K562 (cell line): ENCODE measurements around the gene ILF3. TPM values are rescaled to one million over a fixed set of nuclear protein-coding genes. Genes with fewer than 3 reads are reported as not detected.
A peak's percentile ranks its signal among the peaks of the same experiment; 100 is the strongest.

Experiments used
- ARHGAP35 ChIP-seq: fragments of 450-650 bp; IDR thresholded peaks from 2 replicates; pipeline ENCODE4 v1.6.1; 2018; ENCODE audit not compliant: partially characterized antibody
- BCOR ChIP-seq: fragments of 450-650 bp; IDR thresholded peaks from 2 replicates; pipeline ENCODE4 v1.6.1; 2016
- FOSL1 ChIP-seq: fragments of 200-800 bp; sonication (Bioruptor generic); conservative IDR thresholded peaks from 2 replicates; pipeline ENCODE4 v1.6.1; 2016; ENCODE audit warnings: missing genetic modification characterization, missing compliant biosample characterization
- HLTF ChIP-seq: fragments of 450-650 bp; IDR thresholded peaks from 2 replicates; pipeline ENCODE4 v1.6.1; 2016
- HSF4 ChIP-seq: fragments of 250-450 bp; sonication (Bioruptor Pico); IDR thresholded peaks from 2 replicates; pipeline ENCODE4 v2.1.2; 2022; ENCODE audit warnings: mild to moderate bottlenecking, moderate library complexity, borderline replicate concordance
- MAZ ChIP-seq, 2 experiments: fragments of 450-650 bp in 1 of 2; sonication (generic) in 1 of 2; formaldehyde crosslinking; IDR thresholded peaks in 1 of 2; conservative IDR thresholded peaks in 1 of 2; 2 replicates each; pipeline versions ENCODE4 v1.4.0 to v1.5.0; 2020; ENCODE audit warnings: mild to moderate bottlenecking in 1 of 2, missing genetic modification reagents in 1 of 2
- NBN ChIP-seq: fragments of 450-650 bp; IDR thresholded peaks from 2 replicates; pipeline ENCODE4 v1.6.1; 2016; ENCODE audit warnings: low read depth, mild to moderate bottlenecking
- NKRF ChIP-seq: fragments of 450-650 bp; IDR thresholded peaks from 2 replicates; pipeline ENCODE4 v1.6.1; 2016; ENCODE audit warnings: borderline replicate concordance
- NR1H2 ChIP-seq: sonication (generic); formaldehyde crosslinking; IDR thresholded peaks from 2 replicates; pipeline ENCODE4 v1.4.0; 2020; ENCODE audit warnings: mild to moderate bottlenecking, missing genetic modification reagents
- NR2C2 ChIP-seq, 2 experiments: fragments of 200-800 bp in 1 of 2; sonication (Bioruptor generic) in 1 of 2; sonication (generic) in 1 of 2; formaldehyde crosslinking in 1 of 2; IDR thresholded peaks; 2 replicates each; pipeline versions ENCODE4 v1.6.1 to v1.8.0; 2016 to 2022; ENCODE audit warnings: mild to moderate bottlenecking in 1 of 2, missing compliant biosample characterization in 1 of 2, missing genetic modification characterization in 1 of 2, missing genetic modification reagents in 1 of 2
- NUFIP1 ChIP-seq: fragments of 450-650 bp; IDR thresholded peaks from 2 replicates; pipeline ENCODE4 v1.6.1; 2018; ENCODE audit not compliant: partially characterized antibody
- TAF7 ChIP-seq: fragments of 450-650 bp; IDR thresholded peaks from 2 replicates; pipeline ENCODE4 v1.6.1; 2016; ENCODE audit warnings: missing genetic modification characterization, missing compliant biosample characterization
- ZNF12 ChIP-seq: sonication (generic); formaldehyde crosslinking; IDR thresholded peaks from 2 replicates; pipeline ENCODE4 v1.4.0; 2020; ENCODE audit warnings: mild to moderate bottlenecking, missing genetic modification reagents
- ZNF184 ChIP-seq: sonication (generic); formaldehyde crosslinking; IDR thresholded peaks from 2 replicates; pipeline ENCODE4 v1.5.0; 2020; ENCODE audit warnings: missing genetic modification reagents
- ZNF274 ChIP-seq: IDR thresholded peaks from 2 replicates; pipeline ENCODE4 v1.6.1; 2011; ENCODE audit warnings: low read depth, mild to moderate bottlenecking, low read length, moderate library complexity, borderline replicate concordance
- ZNF280B ChIP-seq: fragments of 250-450 bp; sonication (Bioruptor Pico); IDR thresholded peaks from 2 replicates; pipeline ENCODE4 v1.5.1; 2021; ENCODE audit warnings: mild to moderate bottlenecking
- ZNF668 ChIP-seq: fragments of 250-450 bp; sonication (Bioruptor Pico); IDR thresholded peaks from 2 replicates; pipeline ENCODE4 v1.8.0; 2022; ENCODE audit warnings: mild to moderate bottlenecking, inconsistent platforms
- polyA plus RNA-seq, 8 experiments: library from polyadenylated mRNA; depleted of rRNA in 4 of 8; stranded (reverse) in 5 of 8; unstranded in 3 of 8; fragments of >200 nt; fragmentation: Nextera tagmentation in 2 of 8; fragmentation: Illumina TruSeq in 1 of 8; extraction: Ambion mirVana in 2 of 8; extraction: Trizol in 1 of 8; gene quantifications; 2 replicates each; pipeline versions ENCODE4 v1.2.1 to v1.2.3, GENCODE V29; 2011 to 2014; ENCODE audit warnings: inconsistent platforms in 1 of 8, missing spikeins in 1 of 8
- total RNA-seq, 7 experiments: library from RNA; depleted of rRNA in 6 of 7; stranded (reverse); fragments of >200 nt in 6 of 7; fragmentation: Illumina TruSeq in 2 of 7; extraction: Trizol in 2 of 7; gene quantifications; 2 replicates each; pipeline versions ENCODE4 v1.2.1 to v1.2.3, GENCODE V29; 2011 to 2021; ENCODE audit warnings: low replicate concordance in 1 of 7
- TF ChIP-seq, protein P1 (sequence below): fragments of 450-650 bp; IDR thresholded peaks from 2 replicates; pipeline ENCODE4 v1.6.1; 2016; ENCODE audit warnings: antibody characterized with exemption
- TF ChIP-seq, protein P2 (sequence below): sonication (generic); formaldehyde crosslinking; IDR thresholded peaks from 2 replicates; pipeline ENCODE4 v1.8.0; 2023; ENCODE audit warnings: mild to moderate bottlenecking, missing genetic modification reagents

The ILF3 gene
- total and polyA plus RNA-seq, 9 of the 15 experiments (the other 6 are each of a cell fraction or from before 2014, with no cell fraction given): 26.0 to 453 (median 175) TPM

DNA sequence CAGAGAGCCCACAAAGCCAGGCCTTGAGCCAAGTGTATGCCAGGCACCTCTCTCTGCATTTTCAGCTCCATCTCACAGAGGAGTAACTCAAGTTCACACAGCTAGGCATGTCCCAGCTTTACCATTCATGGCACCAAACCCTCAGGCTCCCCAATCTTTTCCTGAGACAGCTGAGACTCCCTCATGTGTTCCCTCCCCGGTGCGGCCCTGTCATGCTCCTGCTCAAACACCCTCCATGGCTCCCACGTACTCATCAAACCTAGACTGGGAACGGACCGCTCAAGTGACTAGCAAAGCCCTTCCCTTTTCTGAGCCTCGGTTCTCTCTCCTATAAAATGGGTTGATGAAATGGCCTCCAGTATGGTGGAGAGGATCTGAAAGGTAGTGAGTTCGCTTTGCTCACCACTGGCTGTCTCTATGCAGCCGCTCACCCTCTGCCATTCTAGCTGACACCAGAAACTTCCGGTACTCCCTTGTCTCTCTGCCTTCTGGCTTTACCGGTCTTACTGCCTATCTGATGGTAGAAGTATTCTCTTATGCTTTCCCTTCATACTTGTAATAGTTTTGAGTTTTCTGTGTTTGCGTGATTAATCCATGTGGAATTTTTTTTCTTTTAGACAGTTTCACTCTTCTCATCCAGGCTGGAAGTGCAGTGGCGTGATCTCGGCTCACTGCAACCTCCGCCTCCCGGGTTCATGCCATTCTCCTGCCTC, 36.6 kb upstream of the ILF3 start (continued):
- TF ChIP-seq, protein P1, sequence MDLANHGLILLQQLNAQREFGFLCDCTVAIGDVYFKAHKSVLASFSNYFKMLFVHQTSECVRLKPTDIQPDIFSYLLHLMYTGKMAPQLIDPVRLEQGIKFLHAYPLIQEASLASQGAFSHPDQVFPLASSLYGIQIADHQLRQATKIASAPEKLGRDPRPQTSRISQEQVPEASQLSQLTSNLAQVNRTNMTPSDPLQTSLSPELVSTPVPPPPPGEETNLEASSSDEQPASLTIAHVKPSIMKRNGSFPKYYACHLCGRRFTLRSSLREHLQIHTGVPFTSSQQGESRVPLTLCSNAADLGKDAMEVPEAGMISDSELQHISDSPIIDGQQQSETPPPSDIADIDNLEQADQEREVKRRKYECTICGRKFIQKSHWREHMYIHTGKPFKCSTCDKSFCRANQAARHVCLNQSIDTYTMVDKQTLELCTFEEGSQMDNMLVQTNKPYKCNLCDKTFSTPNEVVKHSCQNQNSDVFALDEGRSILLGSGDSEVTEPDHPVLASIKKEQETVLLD: peak; percentile 35; the same call in 1 of the 2 replicates
- TF ChIP-seq HSF4 (CRISPR knock-in tag) (peak; percentile 59; the same call in 1 of the 2 replicates), TAF7 (0 out of 2 replicates have a peak, but pooled peaks have one; percentile 19), NR2C2 (CRISPR knock-in tag; IDR thresholded peaks at IDR 0.05) (peak; percentile 34; the same call in 1 of the 2 replicates), NR2C2 (tag; IDR thresholded peaks at IDR 0.05) (no peak), FOSL1 (tag) (peak; percentile 12; the same call in 1 of the 2 replicates), ZNF280B (CRISPR knock-in tag) (no peak), NBN (peak; percentile 15; the same call in 1 of the 2 replicates), ZNF12 (CRISPR knock-in tag) (no peak), ZNF668 (CRISPR knock-in tag) (no peak), ZNF184 (CRISPR knock-in tag) (no peak), BCOR (peak; percentile 100), NR1H2 (CRISPR knock-in tag) (no peak), HLTF (peak; percentile 42; the same call in 1 of the 2 replicates), ZNF274 (no peak), NUFIP1 (no peak), MAZ (CRISPR knock-in tag; conservative IDR thresholded peaks at IDR 0.05 in 1 of 2, IDR thresholded peaks at IDR 0.05 in 1 of 2) (peak in 1 of 2 experiments; percentile 66; a peak in 2 of 4 replicates), ARHGAP35 (peak; percentile 68), NKRF (peak; percentile 45; the same call in 1 of the 2 replicates)
- TF ChIP-seq, protein P2, sequence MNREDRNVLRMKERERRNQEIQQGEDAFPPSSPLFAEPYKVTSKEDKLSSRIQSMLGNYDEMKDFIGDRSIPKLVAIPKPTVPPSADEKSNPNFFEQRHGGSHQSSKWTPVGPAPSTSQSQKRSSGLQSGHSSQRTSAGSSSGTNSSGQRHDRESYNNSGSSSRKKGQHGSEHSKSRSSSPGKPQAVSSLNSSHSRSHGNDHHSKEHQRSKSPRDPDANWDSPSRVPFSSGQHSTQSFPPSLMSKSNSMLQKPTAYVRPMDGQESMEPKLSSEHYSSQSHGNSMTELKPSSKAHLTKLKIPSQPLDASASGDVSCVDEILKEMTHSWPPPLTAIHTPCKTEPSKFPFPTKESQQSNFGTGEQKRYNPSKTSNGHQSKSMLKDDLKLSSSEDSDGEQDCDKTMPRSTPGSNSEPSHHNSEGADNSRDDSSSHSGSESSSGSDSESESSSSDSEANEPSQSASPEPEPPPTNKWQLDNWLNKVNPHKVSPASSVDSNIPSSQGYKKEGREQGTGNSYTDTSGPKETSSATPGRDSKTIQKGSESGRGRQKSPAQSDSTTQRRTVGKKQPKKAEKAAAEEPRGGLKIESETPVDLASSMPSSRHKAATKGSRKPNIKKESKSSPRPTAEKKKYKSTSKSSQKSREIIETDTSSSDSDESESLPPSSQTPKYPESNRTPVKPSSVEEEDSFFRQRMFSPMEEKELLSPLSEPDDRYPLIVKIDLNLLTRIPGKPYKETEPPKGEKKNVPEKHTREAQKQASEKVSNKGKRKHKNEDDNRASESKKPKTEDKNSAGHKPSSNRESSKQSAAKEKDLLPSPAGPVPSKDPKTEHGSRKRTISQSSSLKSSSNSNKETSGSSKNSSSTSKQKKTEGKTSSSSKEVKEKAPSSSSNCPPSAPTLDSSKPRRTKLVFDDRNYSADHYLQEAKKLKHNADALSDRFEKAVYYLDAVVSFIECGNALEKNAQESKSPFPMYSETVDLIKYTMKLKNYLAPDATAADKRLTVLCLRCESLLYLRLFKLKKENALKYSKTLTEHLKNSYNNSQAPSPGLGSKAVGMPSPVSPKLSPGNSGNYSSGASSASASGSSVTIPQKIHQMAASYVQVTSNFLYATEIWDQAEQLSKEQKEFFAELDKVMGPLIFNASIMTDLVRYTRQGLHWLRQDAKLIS (CRISPR knock-in tag): no peak
